ENCODE data around the gene PRKAR1B. TPM values are rescaled to one million over a fixed set of nuclear protein-coding genes. Genes with fewer than 3 reads are reported as not detected.
A peak's percentile ranks its signal among the peaks of the same experiment; 100 is the strongest.

PRKAR1B gene
- total RNA-seq, 1 experiment from 2014 or later, result 43.3 TPM

DNA sequence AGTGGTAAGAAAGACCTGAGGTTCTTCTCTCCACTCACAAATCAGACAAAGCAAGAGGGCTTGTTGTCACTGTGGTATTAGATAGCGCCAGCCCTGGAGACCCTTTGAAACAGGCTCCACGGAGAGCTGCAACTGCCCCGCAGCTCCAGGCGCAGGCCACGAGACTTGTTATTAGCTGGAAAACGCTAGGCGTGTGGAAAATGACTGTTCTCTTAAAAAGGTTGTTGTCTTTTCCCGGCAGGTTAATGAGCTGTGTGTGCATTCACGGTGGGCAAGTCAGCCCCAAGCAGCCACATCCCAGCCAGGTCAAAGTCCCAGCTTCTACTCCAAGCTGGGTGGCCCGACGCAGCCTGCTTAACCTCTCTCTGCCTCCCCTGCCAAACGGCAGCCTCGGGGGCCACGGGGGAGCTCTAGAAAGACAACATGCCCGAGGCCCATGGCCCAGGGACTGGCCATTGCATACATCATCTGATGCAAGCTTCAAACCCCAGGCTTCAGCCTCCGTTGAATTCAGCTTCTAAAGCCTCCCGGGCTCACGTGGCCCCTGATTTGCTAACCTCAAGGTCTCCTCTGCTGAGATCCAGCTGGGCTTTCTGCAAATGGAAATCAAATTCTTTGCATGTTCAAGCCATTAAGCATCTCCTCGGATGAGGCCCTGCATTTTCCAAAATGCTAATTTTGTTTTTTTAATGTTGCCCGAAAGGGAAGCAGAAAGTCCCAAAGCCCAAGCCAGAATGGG is 61.9 kb downstream of the PRKAR1B start:
- peak overlapping the region in 1 of 2 experiments; percentile 29; a peak in 1 of 5 replicates for H3K4me3 Mint-ChIP-seq
- no peak overlapping the region; the same call in 1 of the 2 replicates for H3K14ac ChIP-seq (ENCODE audit: insufficient read depth, low read length)
- no CpG with 5 or more reads among the region's 20 CpGs for WGBS (ENCODE audit: extremely low coverage, insufficient read length, low lambda C conversion rate)
- H3K27ac ChIP-seq (ENCODE audit: insufficient read length, low read depth, low read length), result no peak overlapping the region
- H3K4me2 ChIP-seq (ENCODE audit: insufficient read depth, insufficient read length, low read length), result peak overlapping the region; percentile 8
- H3K9me3 Mint-ChIP-seq, result peaks cover 5 to 8% of the 10 kb centered on the region in 2 experiments; a peak in 3 of 5 replicates
- no peak overlapping the region for H2AFZ ChIP-seq (ENCODE audit: low read length)
- no peaks in the 10 kb centered on the region for H3K27me3 ChIP-seq (ENCODE audit: insufficient read depth, low read length)
- peak; percentile 48 for DNase-seq
- no peaks in the 10 kb centered on the region for H3K27me3 Mint-ChIP-seq (ENCODE audit: low read depth)
- no peaks in the 10 kb centered on the region for H3K79me1 ChIP-seq (ENCODE audit: insufficient read depth, low read depth, low read length, poor library complexity, severe bottlenecking)
- H4K5ac ChIP-seq (ENCODE audit: insufficient read length, low read depth, low read length), result no peak overlapping the region
- H3K23ac ChIP-seq (ENCODE audit: insufficient read length, low read depth, low read length), result no peak overlapping the region
- no peak overlapping the region for H3K9ac ChIP-seq (ENCODE audit: extremely low read depth, insufficient read length, low read length)
- no peaks in the 10 kb centered on the region for H3K79me2 ChIP-seq (ENCODE audit: insufficient read depth, low read length)
- H3K56ac ChIP-seq (ENCODE audit: insufficient read length, low read depth, low read length), result no peak overlapping the region
- TF ChIP-seq, protein P1, sequence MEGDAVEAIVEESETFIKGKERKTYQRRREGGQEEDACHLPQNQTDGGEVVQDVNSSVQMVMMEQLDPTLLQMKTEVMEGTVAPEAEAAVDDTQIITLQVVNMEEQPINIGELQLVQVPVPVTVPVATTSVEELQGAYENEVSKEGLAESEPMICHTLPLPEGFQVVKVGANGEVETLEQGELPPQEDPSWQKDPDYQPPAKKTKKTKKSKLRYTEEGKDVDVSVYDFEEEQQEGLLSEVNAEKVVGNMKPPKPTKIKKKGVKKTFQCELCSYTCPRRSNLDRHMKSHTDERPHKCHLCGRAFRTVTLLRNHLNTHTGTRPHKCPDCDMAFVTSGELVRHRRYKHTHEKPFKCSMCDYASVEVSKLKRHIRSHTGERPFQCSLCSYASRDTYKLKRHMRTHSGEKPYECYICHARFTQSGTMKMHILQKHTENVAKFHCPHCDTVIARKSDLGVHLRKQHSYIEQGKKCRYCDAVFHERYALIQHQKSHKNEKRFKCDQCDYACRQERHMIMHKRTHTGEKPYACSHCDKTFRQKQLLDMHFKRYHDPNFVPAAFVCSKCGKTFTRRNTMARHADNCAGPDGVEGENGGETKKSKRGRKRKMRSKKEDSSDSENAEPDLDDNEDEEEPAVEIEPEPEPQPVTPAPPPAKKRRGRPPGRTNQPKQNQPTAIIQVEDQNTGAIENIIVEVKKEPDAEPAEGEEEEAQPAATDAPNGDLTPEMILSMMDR (conservative IDR thresholded peaks at IDR 0.05), result no peak
- no peak overlapping the region for H4K91ac ChIP-seq (ENCODE audit: insufficient read length, low read depth, low read length)
- H3K4me1 Mint-ChIP-seq, result peaks cover 17 to 20% of the 10 kb centered on the region in 2 experiments
- H3K23me2 ChIP-seq (ENCODE audit: insufficient read length, low read depth, low read length, poor library complexity, severe bottlenecking), result no peaks in the 10 kb centered on the region
- no peak overlapping the region for H2BK12ac ChIP-seq (ENCODE audit: insufficient read length, low read depth, low read length)
- no peak overlapping the region for H4K8ac ChIP-seq (replicated peaks; ENCODE audit: insufficient read length, low read depth, low read length)
- H2BK20ac ChIP-seq (ENCODE audit: low read depth, low read length, poor library complexity, severe bottlenecking), result no peak overlapping the region
- no peak overlapping the region for H2AK5ac ChIP-seq (ENCODE audit: insufficient read length, low read length)
- no peak overlapping the region for H3K18ac ChIP-seq (ENCODE audit: insufficient read length, low read depth, low read length)
- peaks cover 2% of the 10 kb centered on the region for H4K20me1 ChIP-seq (ENCODE audit: control insufficient read depth, insufficient read depth, insufficient read length)
- no peak overlapping the region for H3K4ac ChIP-seq (ENCODE audit: low read depth, low read length)
- H2BK15ac ChIP-seq (ENCODE audit: low read depth, low read length), result no peak overlapping the region
- H3K4me1 ChIP-seq (ENCODE audit: insufficient read depth, low read length), result peaks cover 5% of the 10 kb centered on the region; the same call in 1 of the 2 replicates
- peak overlapping the region; percentile 81 to 97 (median 95); a peak in 6 of 7 replicates for H3K27ac Mint-ChIP-seq
- H2BK5ac ChIP-seq (ENCODE audit: insufficient read length, low read length), result no peak overlapping the region
- H3T11ph ChIP-seq (ENCODE audit: low read length), result no peak overlapping the region
- no peak overlapping the region for H2BK120ac ChIP-seq (ENCODE audit: low read depth, low read length, poor library complexity, severe bottlenecking)
- peaks cover 8 to 20% (median 10%) of the 10 kb centered on the region in 3 experiments for H3K36me3 Mint-ChIP-seq (ENCODE audit: insufficient read depth in 1 of 3, low read depth in 3 of 3)
- no peaks in the 10 kb centered on the region for H3K9me3 ChIP-seq (ENCODE audit: control insufficient read depth, low read depth, low read length)
